ENCODE results near the gene MPP3.

MPP3 gene

GRCh38 chr17:43852571-43852970, 19.6 kb upstream of the MPP3 start:
- H3F3A ChIP-seq (ENCODE audit: control insufficient read depth, insufficient read depth): no peaks in the 10 kb centered on the region
- no peaks in the 10 kb centered on the region for H3K36me3 ChIP-seq (ENCODE audit: control insufficient read depth, low read length)
- TF ChIP-seq EZH2phosphoT487 (IDR thresholded peaks at IDR 0.05; ENCODE audit: borderline replicate concordance, low read length) (no peak), CTCF (IDR thresholded peaks at IDR 0.05; ENCODE audit: low read depth, low read length, poor library complexity, severe bottlenecking) (no peak)
- H3K27me3 ChIP-seq (ENCODE audit: control insufficient read depth, low read length): no peaks in the 10 kb centered on the region; the same call in 1 of the 2 replicates
- no peaks in the 10 kb centered on the region for H3K9me2 ChIP-seq (replicated peaks; ENCODE audit: control insufficient read depth, low read length)
- no peaks in the 10 kb centered on the region for H4K20me1 ChIP-seq (ENCODE audit: control insufficient read depth, insufficient read depth, low read depth, low read length)
- H3K9me3 ChIP-seq (ENCODE audit: control insufficient read depth, insufficient read depth, low read length): no peaks in the 10 kb centered on the region
- no peaks in the 10 kb centered on the region for H3K4me1 ChIP-seq (ENCODE audit: control insufficient read depth, low read length)
- H3K4me2 ChIP-seq (ENCODE audit: low read length): no peak overlapping the region
- H3K27ac ChIP-seq (ENCODE audit: low read depth, low read length): no peak overlapping the region
- no peaks in the 10 kb centered on the region for H3K79me2 ChIP-seq (ENCODE audit: control insufficient read depth, low read length)
- H3K4me3 ChIP-seq (ENCODE audit: low read length): no peak overlapping the region

- no peaks in the 10 kb centered on the region for H4K20me1 ChIP-seq (ENCODE audit: control insufficient read depth, insufficient read depth, low read depth, low read length)
- H3K9me3 ChIP-seq (ENCODE audit: control insufficient read depth, insufficient read depth, low read length): no peaks in the 10 kb centered on the region
- H3K27ac ChIP-seq (ENCODE audit: low read depth, low read length): no peak overlapping the region
- no peaks in the 10 kb centered on the region for H3K79me2 ChIP-seq (ENCODE audit: control insufficient read depth, low read length)
- no peaks in the 10 kb centered on the region for H3K9me2 ChIP-seq (replicated peaks; ENCODE audit: control insufficient read depth, low read length)
- no peaks in the 10 kb centered on the region for H3K36me3 ChIP-seq (ENCODE audit: control insufficient read depth, low read length)
- H3F3A ChIP-seq (ENCODE audit: control insufficient read depth, insufficient read depth): no peaks in the 10 kb centered on the region
- no peak overlapping the region for H3K4me3 ChIP-seq (ENCODE audit: low read length)
- no peaks in the 10 kb centered on the region for H3K4me1 ChIP-seq (ENCODE audit: control insufficient read depth, low read length)
- no peaks in the 10 kb centered on the region; the same call in 1 of the 2 replicates for H3K27me3 ChIP-seq (ENCODE audit: control insufficient read depth, low read length)
- no peak overlapping the region for H3K4me2 ChIP-seq (ENCODE audit: low read length)
- TF ChIP-seq CTCF (IDR thresholded peaks at IDR 0.05; ENCODE audit: low read depth, low read length, poor library complexity, severe bottlenecking) (no peak), EZH2phosphoT487 (IDR thresholded peaks at IDR 0.05; ENCODE audit: borderline replicate concordance, low read length) (no peak)
These were observed 16.2 kb upstream of the MPP3 start for GRCh38 chr17:43849116-43849515.

GRCh38 chr17:43848601-43849000, 15.7 kb upstream of the MPP3 start:
- TF ChIP-seq EZH2phosphoT487 (IDR thresholded peaks at IDR 0.05; ENCODE audit: borderline replicate concordance, low read length) (no peak), CTCF (IDR thresholded peaks at IDR 0.05; ENCODE audit: low read depth, low read length, poor library complexity, severe bottlenecking) (no peak)
- Histone ChIP-seq H3K4me2 (ENCODE audit: low read length) (no peak overlapping the region), H3K79me2 (ENCODE audit: control insufficient read depth, low read length) (no peaks in the 10 kb centered on the region), H3K9me2 (replicated peaks; ENCODE audit: control insufficient read depth, low read length) (no peaks in the 10 kb centered on the region), H3K27ac (ENCODE audit: low read depth, low read length) (no peak overlapping the region), H3F3A (ENCODE audit: control insufficient read depth, insufficient read depth) (no peaks in the 10 kb centered on the region), H3K36me3 (ENCODE audit: control insufficient read depth, low read length) (no peaks in the 10 kb centered on the region), H3K9me3 (ENCODE audit: control insufficient read depth, insufficient read depth, low read length) (no peaks in the 10 kb centered on the region), H3K4me3 (ENCODE audit: low read length) (no peak overlapping the region), H3K27me3 (ENCODE audit: control insufficient read depth, low read length) (no peaks in the 10 kb centered on the region; the same call in 1 of the 2 replicates), H4K20me1 (ENCODE audit: control insufficient read depth, insufficient read depth, low read depth, low read length) (no peaks in the 10 kb centered on the region), H3K4me1 (ENCODE audit: control insufficient read depth, low read length) (no peaks in the 10 kb centered on the region)

All from DOHH2 (cell line).